ENCODE results near the gene FAM117A. TPM values are rescaled to one million over a fixed set of nuclear protein-coding genes. Genes with fewer than 3 reads are reported as not detected.

The FAM117A gene
- total RNA-seq, 1 donor from 2014 or later = 11.9 TPM

DNA sequence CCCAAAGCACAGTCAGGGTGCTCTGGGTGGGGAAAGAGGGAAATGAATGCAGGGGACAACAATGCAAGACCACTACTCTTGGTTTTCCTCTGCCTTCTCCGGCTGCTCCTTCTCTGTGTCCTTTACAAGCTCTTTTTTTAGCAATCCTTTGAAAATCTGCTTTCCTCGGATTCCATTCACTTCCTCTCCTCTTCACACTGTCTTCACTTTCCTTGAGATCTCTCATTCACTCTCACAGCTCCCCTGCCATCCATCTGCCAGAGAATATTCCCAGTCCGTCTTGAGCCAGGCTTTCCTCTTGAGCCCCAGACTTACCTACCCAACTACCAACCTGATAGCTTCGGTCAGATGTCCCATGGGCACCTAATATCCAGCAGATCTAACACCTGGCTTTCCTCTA lies 75.1 kb downstream of the FAM117A start:
- TF ChIP-seq, protein P1, sequence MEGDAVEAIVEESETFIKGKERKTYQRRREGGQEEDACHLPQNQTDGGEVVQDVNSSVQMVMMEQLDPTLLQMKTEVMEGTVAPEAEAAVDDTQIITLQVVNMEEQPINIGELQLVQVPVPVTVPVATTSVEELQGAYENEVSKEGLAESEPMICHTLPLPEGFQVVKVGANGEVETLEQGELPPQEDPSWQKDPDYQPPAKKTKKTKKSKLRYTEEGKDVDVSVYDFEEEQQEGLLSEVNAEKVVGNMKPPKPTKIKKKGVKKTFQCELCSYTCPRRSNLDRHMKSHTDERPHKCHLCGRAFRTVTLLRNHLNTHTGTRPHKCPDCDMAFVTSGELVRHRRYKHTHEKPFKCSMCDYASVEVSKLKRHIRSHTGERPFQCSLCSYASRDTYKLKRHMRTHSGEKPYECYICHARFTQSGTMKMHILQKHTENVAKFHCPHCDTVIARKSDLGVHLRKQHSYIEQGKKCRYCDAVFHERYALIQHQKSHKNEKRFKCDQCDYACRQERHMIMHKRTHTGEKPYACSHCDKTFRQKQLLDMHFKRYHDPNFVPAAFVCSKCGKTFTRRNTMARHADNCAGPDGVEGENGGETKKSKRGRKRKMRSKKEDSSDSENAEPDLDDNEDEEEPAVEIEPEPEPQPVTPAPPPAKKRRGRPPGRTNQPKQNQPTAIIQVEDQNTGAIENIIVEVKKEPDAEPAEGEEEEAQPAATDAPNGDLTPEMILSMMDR (IDR thresholded peaks at IDR 0.05; ENCODE audit: partially characterized antibody, unreplicated experiment) = no peak
- no peaks in the 10 kb centered on the region for H3K27me3 Mint-ChIP-seq (ENCODE audit: unreplicated experiment)
- no peak overlapping the region for H3K27ac Mint-ChIP-seq (ENCODE audit: unreplicated experiment)
- H3K36me3 Mint-ChIP-seq (ENCODE audit: unreplicated experiment) = no peaks in the 10 kb centered on the region
- H3K4me3 Mint-ChIP-seq (ENCODE audit: unreplicated experiment) = no peak overlapping the region
- DNase-seq = no peak
- H3K4me1 Mint-ChIP-seq (ENCODE audit: low read depth, unreplicated experiment) = peaks cover 11% of the 10 kb centered on the region
- no peaks in the 10 kb centered on the region for H3K9me3 Mint-ChIP-seq (ENCODE audit: unreplicated experiment)

DNA sequence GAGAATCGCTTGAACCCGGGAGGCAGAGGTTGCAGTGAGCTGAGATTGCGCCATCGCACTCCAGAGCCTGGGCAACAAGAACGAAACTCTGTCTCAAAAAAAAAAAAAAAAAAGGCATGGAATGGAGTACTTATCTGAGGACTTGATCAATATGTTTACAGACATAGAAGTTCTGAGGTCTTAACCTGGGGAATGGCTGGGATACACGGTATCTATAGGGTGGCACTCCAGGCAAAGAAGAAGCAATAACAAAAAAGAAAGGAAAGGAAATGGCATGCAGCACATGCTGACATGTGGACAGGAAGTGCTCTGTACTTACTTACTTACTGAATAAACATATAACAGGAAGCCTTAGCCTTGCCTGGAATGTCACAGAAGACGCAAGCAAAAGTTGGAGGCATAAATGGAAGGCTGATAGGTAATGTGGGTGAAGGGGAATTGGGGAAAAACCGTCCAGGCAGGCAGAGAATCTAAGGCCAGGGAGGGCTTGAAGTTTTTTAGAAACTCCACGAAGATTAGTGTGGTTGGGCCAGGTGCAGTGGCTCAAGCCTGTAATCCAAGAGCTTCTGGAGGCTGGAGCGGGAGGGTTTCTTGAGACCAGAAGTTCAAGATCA lies 75.9 kb downstream of the FAM117A start:
- TF ChIP-seq, protein P1 (IDR thresholded peaks at IDR 0.05; ENCODE audit: partially characterized antibody, unreplicated experiment) = no peak
- no peaks in the 10 kb centered on the region for H3K36me3 Mint-ChIP-seq (ENCODE audit: unreplicated experiment)
- no peak for DNase-seq
- peaks cover 11% of the 10 kb centered on the region for H3K4me1 Mint-ChIP-seq (ENCODE audit: low read depth, unreplicated experiment)
- no peaks in the 10 kb centered on the region for H3K9me3 Mint-ChIP-seq (ENCODE audit: unreplicated experiment)
- H3K4me3 Mint-ChIP-seq (ENCODE audit: unreplicated experiment) = no peak overlapping the region
- H3K27me3 Mint-ChIP-seq (ENCODE audit: unreplicated experiment) = no peaks in the 10 kb centered on the region
- no peak overlapping the region for H3K27ac Mint-ChIP-seq (ENCODE audit: unreplicated experiment)

DNA sequence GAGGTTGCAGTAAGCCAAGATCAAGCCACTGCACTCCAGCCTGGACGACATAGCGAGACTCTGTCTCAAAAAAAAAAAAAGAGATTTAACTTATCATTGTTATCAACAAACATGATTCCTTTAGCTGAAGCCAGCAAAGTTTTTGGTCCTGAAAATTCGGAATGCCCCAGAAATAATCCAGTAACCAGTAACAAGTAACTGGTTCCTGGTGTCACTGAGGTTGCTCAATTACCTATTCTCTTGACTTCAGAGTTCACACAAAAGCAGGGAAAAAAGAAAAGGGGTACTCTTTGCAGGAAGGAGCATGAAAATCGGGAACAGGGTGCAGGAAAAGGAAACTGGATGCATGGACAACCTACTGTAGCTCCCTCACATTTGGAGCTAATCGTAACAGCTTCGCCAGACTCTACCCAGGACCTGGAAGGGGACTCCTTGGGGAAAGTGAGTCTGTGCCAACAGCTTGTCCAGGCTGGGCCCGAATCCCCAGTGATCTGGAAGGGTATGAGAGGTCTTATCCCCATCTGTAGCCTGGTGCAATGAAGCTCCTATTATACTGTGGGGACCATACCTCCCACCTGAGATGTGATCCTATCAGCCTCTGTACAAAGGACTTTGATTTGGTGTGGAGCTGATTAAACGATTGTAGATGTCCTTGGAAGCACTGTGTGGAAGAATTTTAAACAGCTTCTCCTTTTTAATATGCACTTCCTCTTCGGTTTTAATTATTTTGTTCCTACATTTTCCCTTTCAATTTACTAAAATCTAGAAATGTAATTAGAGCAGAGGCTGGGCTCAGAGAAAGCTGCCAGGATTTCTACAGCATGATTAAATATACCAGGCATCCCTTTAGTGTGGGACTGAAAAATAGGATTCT lies 82.6 kb downstream of the FAM117A start:
- peaks cover 16% of the 10 kb centered on the region for H3K9me3 Mint-ChIP-seq (ENCODE audit: unreplicated experiment)
- no peaks in the 10 kb centered on the region for H3K36me3 Mint-ChIP-seq (ENCODE audit: unreplicated experiment)
- no peak overlapping the region for H3K4me3 Mint-ChIP-seq (ENCODE audit: unreplicated experiment)
- no peak overlapping the region for H3K27ac Mint-ChIP-seq (ENCODE audit: unreplicated experiment)
- peaks cover 11% of the 10 kb centered on the region for H3K4me1 Mint-ChIP-seq (ENCODE audit: low read depth, unreplicated experiment)
- peak; percentile 25 for DNase-seq
- peaks cover 10% of the 10 kb centered on the region for H3K27me3 Mint-ChIP-seq (ENCODE audit: unreplicated experiment)
- TF ChIP-seq, protein P1 (IDR thresholded peaks at IDR 0.05; ENCODE audit: partially characterized antibody, unreplicated experiment) = no peak

DNA sequence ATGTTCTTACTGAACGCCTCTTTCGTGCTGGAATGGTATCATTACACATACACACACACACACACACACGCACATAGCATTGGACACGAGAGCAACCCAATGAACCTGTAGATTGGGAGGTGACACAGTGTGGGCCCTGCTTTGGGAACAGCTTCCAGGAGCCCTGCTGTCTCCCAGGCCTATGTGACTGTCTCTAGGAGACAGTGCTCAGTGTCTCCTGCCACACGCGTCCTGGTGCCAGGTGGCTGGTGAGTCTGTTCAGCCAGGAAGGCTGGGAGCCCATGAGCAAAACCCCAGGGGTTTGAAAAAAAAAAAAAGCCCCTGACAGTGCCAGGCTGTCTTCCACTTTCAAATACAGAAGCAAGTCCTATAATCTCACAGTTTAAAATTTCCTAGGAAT lies 83.6 kb downstream of the FAM117A start:
- Mint-ChIP-seq H3K27ac (ENCODE audit: unreplicated experiment) (peak overlapping the region; percentile 33), H3K4me1 (ENCODE audit: low read depth, unreplicated experiment) (peaks cover 19% of the 10 kb centered on the region), H3K36me3 (ENCODE audit: unreplicated experiment) (no peaks in the 10 kb centered on the region), H3K4me3 (ENCODE audit: unreplicated experiment) (no peak overlapping the region), H3K27me3 (ENCODE audit: unreplicated experiment) (peaks cover 10% of the 10 kb centered on the region), H3K9me3 (ENCODE audit: unreplicated experiment) (peaks cover 16% of the 10 kb centered on the region)
- TF ChIP-seq, protein P1 (IDR thresholded peaks at IDR 0.05; ENCODE audit: partially characterized antibody, unreplicated experiment) = no peak
- DNase-seq = no peak

Data from glutamatergic neuron (in vitro differentiated cells).